KOPT-K1 (cell line): ENCODE measurements around the gene ZNF576.
"Not testable (repeated sequence)": the region's sequence is repeated elsewhere in the genome, so short reads cannot be mapped to it uniquely, and the experiment has no call there.

Source experiments
- H3K27ac ChIP-seq: fragments of 200-600 bp; sonication (generic); 2 replicates; pipeline ENCODE4 v1.5.1; 2016; ENCODE audit warnings: antibody characterized with exemption, mild to moderate bottlenecking, low read depth, low read length; ENCODE audit not compliant: poor library complexity, severe bottlenecking
- H3K36me3 ChIP-seq: fragments of 200-600 bp; sonication (generic); 2 replicates; pipeline ENCODE4 v1.5.1; 2017; ENCODE audit warnings: antibody characterized with exemption, mild to moderate bottlenecking, low read length, moderate library complexity; ENCODE audit not compliant: insufficient read depth
- H3K9me3 ChIP-seq: fragments of 200-600 bp; sonication (generic); 2 replicates; pipeline ENCODE4 v1.5.1; 2017; ENCODE audit warnings: antibody characterized with exemption, low read length, mild to moderate bottlenecking; ENCODE audit not compliant: insufficient read depth, poor library complexity, severe bottlenecking

The ZNF576 gene

GRCh38 chr19:43595999-43596841, at the start of gene ZNF576, which contains the start of gene IRGQ:
ZNF576 (plus strand) TSS chr19:43596595; CDS start chr19:43597109, 514 bp downstream.
IRGQ (minus strand) TSS chr19:43596134; CDS start chr19:43595338, 796 bp downstream.
- no peaks in the 10 kb centered on the region for H3K9me3 ChIP-seq
- H3K36me3 ChIP-seq, result peaks cover 62% of the 10 kb centered on the region
- H3K27ac ChIP-seq, result peak within 1 kb of the TSS; percentile 86

GRCh38 chr19:43547926-43548325, 48.5 kb upstream of the ZNF576 start:
- H3K36me3 ChIP-seq, result peaks cover 84% of the 10 kb centered on the region
- not testable (repeated sequence) for H3K27ac ChIP-seq, H3K9me3 ChIP-seq

- H3K36me3 ChIP-seq, result peaks cover 84% of the 10 kb centered on the region
Measured at GRCh38 chr19:43548706-43549105, 47.7 kb upstream of the ZNF576 start.

GRCh38 chr19:43551399-43552197, 44.8 kb upstream of the ZNF576 start:
- Histone ChIP-seq H3K9me3 (no peaks in the 10 kb centered on the region), H3K27ac (no peak overlapping the region), H3K36me3 (peaks cover 79% of the 10 kb centered on the region)

More at GRCh38 chr19:43548706-43549105, 47.7 kb upstream of the ZNF576 start:
- H3K27ac ChIP-seq, result no peak overlapping the region
- H3K9me3 ChIP-seq, result no peaks in the 10 kb centered on the region

GRCh38 chr19:43552198-43552450, 44.3 kb upstream of the ZNF576 start:
- Histone ChIP-seq H3K9me3 (no peaks in the 10 kb centered on the region), H3K27ac (no peak overlapping the region), H3K36me3 (peaks cover 75% of the 10 kb centered on the region)

- Histone ChIP-seq H3K36me3 (peaks cover 75% of the 10 kb centered on the region), H3K9me3 (no peaks in the 10 kb centered on the region), H3K27ac (no peak overlapping the region)
Measured at GRCh38 chr19:43552616-43553015, 43.8 kb upstream of the ZNF576 start.

GRCh38 chr19:43553656-43554055, 42.7 kb upstream of the ZNF576 start:
- Histone ChIP-seq H3K36me3 (peaks cover 79% of the 10 kb centered on the region), H3K27ac (no peak overlapping the region), H3K9me3 (no peaks in the 10 kb centered on the region)

GRCh38 chr19:43554317-43554895, 42.0 kb upstream of the ZNF576 start:
- Histone ChIP-seq H3K27ac (no peak overlapping the region), H3K9me3 (no peaks in the 10 kb centered on the region), H3K36me3 (peaks cover 76% of the 10 kb centered on the region)

GRCh38 chr19:43555185-43555770, 41.1 kb upstream of the ZNF576 start:
- H3K27ac ChIP-seq, result peak overlapping the region; percentile 19
- peaks cover 76% of the 10 kb centered on the region for H3K36me3 ChIP-seq
- H3K9me3 ChIP-seq, result no peaks in the 10 kb centered on the region

- Histone ChIP-seq H3K27ac (peak overlapping the region; percentile 84), H3K36me3 (peaks cover 42% of the 10 kb centered on the region)
Measured at GRCh38 chr19:43560687-43561086, 35.7 kb upstream of the ZNF576 start.

GRCh38 chr19:43561139-43561970, 35.0 kb upstream of the ZNF576 start:
- no peaks in the 10 kb centered on the region for H3K9me3 ChIP-seq
- H3K27ac ChIP-seq, result peak overlapping the region; percentile 84
- peaks cover 36% of the 10 kb centered on the region for H3K36me3 ChIP-seq

More at GRCh38 chr19:43560687-43561086, 35.7 kb upstream of the ZNF576 start:
- no peaks in the 10 kb centered on the region for H3K9me3 ChIP-seq

- peaks cover 34% of the 10 kb centered on the region for H3K36me3 ChIP-seq
- H3K27ac ChIP-seq, result peak overlapping the region; percentile 84
Measured at GRCh38 chr19:43562226-43562697, 34.1 kb upstream of the ZNF576 start.

GRCh38 chr19:43562698-43563241, 33.6 kb upstream of the ZNF576 start:
- Histone ChIP-seq H3K36me3 (peaks cover 29% of the 10 kb centered on the region), H3K9me3 (no peaks in the 10 kb centered on the region), H3K27ac (peak overlapping the region; percentile 84)

More at GRCh38 chr19:43562226-43562697, 34.1 kb upstream of the ZNF576 start:
- no peaks in the 10 kb centered on the region for H3K9me3 ChIP-seq
